Gastroesophageal sphincter (tissue), 4 donors: ENCODE results near the gene KAT2A. TPM values are rescaled to one million over a fixed set of nuclear protein-coding genes. Genes with fewer than 3 reads are reported as not detected.

Experiments
- ATAC-seq: fragments of 150-250 bp; one replicate; pipeline ENCODE4 v1.9.1; 2016; ENCODE audit warnings: mild to moderate bottlenecking, moderate library complexity
- H3K27ac ChIP-seq, 4 donors: fragments of 200-600 bp; sonication (generic) in 3 of 4; 1 replicate in 3 of 4; 2 replicates in 1 of 4; pipeline ENCODE4 v1.5.1; 2016 to 2019
- H3K27me3 ChIP-seq: fragments of 200-600 bp; sonication (generic); one replicate; pipeline ENCODE4 v1.5.1; 2019
- H3K36me3 ChIP-seq, 2 donors: fragments of 200-600 bp; sonication (generic); one replicate each; pipeline ENCODE4 v1.5.1; 2019; ENCODE audit warnings: control low read depth in 1 of 2
- H3K4me1 ChIP-seq, 3 donors: fragments of 200-600 bp; sonication (generic); 1 replicate in 2 of 3; 2 replicates in 1 of 3; pipeline ENCODE4 v1.5.1; 2016 to 2019; ENCODE audit warnings: control low read depth in 2 of 3
- H3K4me3 ChIP-seq, 2 donors: fragments of 200-600 bp; sonication (generic); one replicate each; pipeline ENCODE4 v1.5.1; 2019; ENCODE audit warnings: mild to moderate bottlenecking in 1 of 2, moderate library complexity in 1 of 2
- H3K9me3 ChIP-seq, 3 donors: fragments of 200-600 bp; sonication (generic); one replicate each; pipeline ENCODE4 v1.5.1; 2017 to 2019; ENCODE audit warnings: control low read depth in 2 of 3
- CTCF ChIP-seq, 4 experiments: fragments of 200-600 bp in 2 of 4; fragments of 450-650 bp in 2 of 4; sonication (generic) in 1 of 4; IDR thresholded peaks; one replicate each; pipeline ENCODE4 v1.5.1; 2017 to 2019; ENCODE audit warnings: antibody characterized with exemption in 4 of 4, mild to moderate bottlenecking in 2 of 4, moderate library complexity in 2 of 4
- EP300 ChIP-seq: sonication (generic); formaldehyde crosslinking; IDR thresholded peaks from one replicate; pipeline ENCODE4 v1.6.1; 2017; ENCODE audit warnings: antibody characterized with exemption, mild to moderate bottlenecking
- POLR2A ChIP-seq, 2 donors: fragments of 450-650 bp; IDR thresholded peaks; one replicate each; pipeline ENCODE4 v1.6.1; 2017; ENCODE audit warnings: antibody characterized with exemption in 2 of 2, mild to moderate bottlenecking in 2 of 2, moderate library complexity in 1 of 2
- POLR2AphosphoS5 ChIP-seq: sonication (generic); formaldehyde crosslinking; IDR thresholded peaks from one replicate; pipeline ENCODE4 v1.6.1; 2017; ENCODE audit warnings: antibody characterized with exemption
- WGBS, 2 donors: methylation state at CpG; one replicate each; pipeline ENCODE4 v1.1.5; 2018; ENCODE audit warnings: low coverage in 1 of 2; 5-methylcytosine and 5-hydroxymethylcytosine counted together
- total RNA-seq, 4 donors: library from RNA; depleted of rRNA; stranded (reverse); fragments of >200 nt; gene quantifications; one replicate each; pipeline ENCODE4 v1.1.0, GENCODE V29; 2016

Gene KAT2A
- total RNA-seq, 4 donors from 2014 or later = 10.3 to 51.2 (median 19.3) TPM

- Histone ChIP-seq H3K27ac (peak overlapping the region in 3 of 4 donors; percentile 91 to 96 (median 93)), H3K36me3 (peaks cover 0 to 59% of the 10 kb centered on the region in 2 donors), H3K9me3 (no peaks in the 10 kb centered on the region), H3K4me3 (peak overlapping the region in 1 of 2 donors; percentile 67), H3K27me3 (no peaks in the 10 kb centered on the region), H3K4me1 (peaks cover 0 to 45% (median 18%) of the 10 kb centered on the region in 3 donors)
- no peak for ATAC-seq
- TF ChIP-seq POLR2AphosphoS5 = no peak
- TF ChIP-seq EP300 = no peak
- no peak for TF ChIP-seq CTCF (IDR thresholded peaks at IDR 0.05)
- no peak for TF ChIP-seq POLR2A (IDR thresholded peaks at IDR 0.05)
- no CpG with 5 or more reads among the region's 11 CpGs for WGBS, 2 donors
Observed at GRCh38 chr17:42111265-42111636, 9.9 kb downstream of the KAT2A start.

- Histone ChIP-seq H3K27ac (peak overlapping the region in 3 of 4 donors; percentile 91 to 96 (median 93)), H3K36me3 (peaks cover 0 to 56% of the 10 kb centered on the region in 2 donors)
Observed at GRCh38 chr17:42110301-42111264, 10.6 kb downstream of the KAT2A start.

GRCh38 chr17:42109086-42109485 is 12.1 kb downstream of the KAT2A start:
- TF ChIP-seq EP300 = no peak
- TF ChIP-seq CTCF (IDR thresholded peaks at IDR 0.05) = no peak
- no peak for TF ChIP-seq POLR2AphosphoS5
- no peak for TF ChIP-seq POLR2A (IDR thresholded peaks at IDR 0.05)
- Histone ChIP-seq H3K9me3 (no peaks in the 10 kb centered on the region), H3K27me3 (no peaks in the 10 kb centered on the region), H3K4me1 (peaks cover 0 to 44% (median 18%) of the 10 kb centered on the region in 3 donors), H3K36me3 (peaks cover 0 to 60% of the 10 kb centered on the region in 2 donors), H3K4me3 (no peak overlapping the region), H3K27ac (no peak overlapping the region)
- ATAC-seq = no peak
- 85 to 100% methylated on average over 3 to 5 of the region's 9 CpGs for WGBS, 2 donors

More at GRCh38 chr17:42110301-42111264, 10.6 kb downstream of the KAT2A start:
- Histone ChIP-seq H3K27me3 (no peaks in the 10 kb centered on the region), H3K4me1 (peaks cover 0 to 44% (median 18%) of the 10 kb centered on the region in 3 donors), H3K4me3 (no peak overlapping the region), H3K9me3 (no peaks in the 10 kb centered on the region)
- TF ChIP-seq POLR2AphosphoS5 = no peak
- TF ChIP-seq EP300 = no peak
- no peak for TF ChIP-seq CTCF (IDR thresholded peaks at IDR 0.05)
- no peak for TF ChIP-seq POLR2A (IDR thresholded peaks at IDR 0.05)
- no peak for ATAC-seq
- WGBS, 2 donors = 87 to 91% methylated on average over 9 to 10 of the region's 18 CpGs

GRCh38 chr17:42107597-42108576 is 13.3 kb downstream of the KAT2A start:
- peak overlapping the region in 1 of 4 donors; percentile 9 for H3K27ac ChIP-seq
- WGBS, 2 donors = 49 to 58% methylated on average over 6 to 11 of the region's 51 CpGs

More at GRCh38 chr17:42107597-42108576, 13.3 kb downstream of the KAT2A start:
- peak; percentile 38 for ATAC-seq
- peaks cover 0 to 32% (median 14%) of the 10 kb centered on the region in 3 donors for H3K4me1 ChIP-seq
- peaks cover 0 to 64% of the 10 kb centered on the region in 2 donors for H3K36me3 ChIP-seq
- H3K9me3 ChIP-seq = no peaks in the 10 kb centered on the region
- H3K27me3 ChIP-seq = no peaks in the 10 kb centered on the region
- peak overlapping the region in 1 of 2 donors; percentile 39 for H3K4me3 ChIP-seq
- TF ChIP-seq EP300 = no peak
- no peak for TF ChIP-seq POLR2AphosphoS5
- TF ChIP-seq POLR2A (IDR thresholded peaks at IDR 0.05) = no peak
- no peak for TF ChIP-seq CTCF (IDR thresholded peaks at IDR 0.05)
